H1 (cell line): ENCODE measurements around the gene MPRIP. TPM values are rescaled to one million over a fixed set of nuclear protein-coding genes. Genes with fewer than 3 reads are reported as not detected.

Experiments
- CTCF ChIA-PET: fragments of 300-600 bp; sonication (Branson Sonifier 250); formaldehyde crosslinking; loops from one replicate; lab custom pipeline; 2021; ENCODE audit not compliant: partially characterized antibody; lab: Charles Lee
- POLR2A ChIA-PET: fragments of 300-600 bp; sonication (Branson Sonifier 250); formaldehyde crosslinking; loops from one replicate; lab custom pipeline; 2021; ENCODE audit warnings: inconsistent platforms; ENCODE audit not compliant: partially characterized antibody; lab: Charles Lee
- DNase-seq, 2 experiments: peaks; one replicate each; pipeline versions ENCODE4 v3.0.0 to v3.0.0-alpha.2; 2010 to 2022; ENCODE audit warnings: low spot score in 2 of 2, low read depth in 1 of 2, mixed read lengths in 1 of 2
- FAIRE-seq: peaks from 2 replicates; lab custom pipeline; 2011; peaks lifted over from hg19 to GRCh38; lab: Jason Lieb, UNC
- H2AFZ ChIP-seq: 2 replicates; pipeline ENCODE4 v1.8.1; 2012; ENCODE audit warnings: low read length, inconsistent platforms
- H2AK5ac ChIP-seq: 2 replicates; pipeline ENCODE4 v1.6.1; 2013; ENCODE audit warnings: low read depth, low read length
- H2BK120ac ChIP-seq: replicated peaks from 2 replicates; pipeline ENCODE3; 2013; ENCODE audit warnings: low read depth, low read length, inconsistent platforms
- H2BK12ac ChIP-seq: 2 replicates; pipeline ENCODE4 v1.6.1; 2013; ENCODE audit warnings: low read depth, low read length
- H2BK15ac ChIP-seq: 2 replicates; pipeline ENCODE4 v1.6.1; 2013; ENCODE audit warnings: low read length
- H2BK20ac ChIP-seq: 2 replicates; pipeline ENCODE4 v1.6.1; 2013; ENCODE audit warnings: low read length
- H2BK5ac ChIP-seq: 2 replicates; pipeline ENCODE4 v1.6.1; 2013; ENCODE audit warnings: low read depth, low read length
- H3K14ac ChIP-seq: 2 replicates; pipeline ENCODE4 v1.6.1; 2013; ENCODE audit warnings: inconsistent platforms; ENCODE audit not compliant: insufficient read length
- H3K18ac ChIP-seq: 2 replicates; pipeline ENCODE4 v1.6.1; 2013; ENCODE audit warnings: low read length; ENCODE audit errors: extremely low read depth
- H3K23ac ChIP-seq: 2 replicates; pipeline ENCODE4 v1.6.1; 2013; ENCODE audit warnings: inconsistent platforms; ENCODE audit not compliant: insufficient read length
- H3K23me2 ChIP-seq: 2 replicates; pipeline ENCODE4 v1.6.1; 2013; ENCODE audit warnings: low read depth, low read length
- H3K27ac ChIP-seq: 2 replicates; pipeline ENCODE4 v1.6.1; 2011; ENCODE audit warnings: low read depth, low read length, inconsistent platforms
- H3K27me3 ChIP-seq, 4 experiments: replicated peaks in 1 of 4; 1 replicate in 1 of 4; 2 replicates in 3 of 4; pipeline versions ENCODE4 v1.6.1 to v1.8.1; 2011 to 2013; ENCODE audit warnings: low read length in 3 of 4, mild to moderate bottlenecking in 3 of 4, inconsistent platforms in 2 of 4, mixed read lengths in 2 of 4, moderate library complexity in 1 of 4; ENCODE audit not compliant: control insufficient read depth in 3 of 4, insufficient read depth in 3 of 4; ENCODE audit errors: extremely low read depth in 1 of 4
- H3K36me3 ChIP-seq, 4 experiments: 2 replicates each; pipeline versions ENCODE4 v1.6.1 to v1.8.1; 2011 to 2013; ENCODE audit warnings: mild to moderate bottlenecking in 4 of 4, low read length in 3 of 4, moderate library complexity in 2 of 4, control low read depth in 1 of 4, inconsistent platforms in 1 of 4; ENCODE audit not compliant: insufficient read depth in 4 of 4, control insufficient read depth in 2 of 4
- H3K4ac ChIP-seq: replicated peaks from 2 replicates; pipeline ENCODE3; 2013; ENCODE audit warnings: low read length, low read depth, mixed read lengths, inconsistent platforms; ENCODE audit not compliant: insufficient read length
- H3K4me1 ChIP-seq, 4 experiments: replicated peaks in 1 of 4; 1 replicate in 1 of 4; 2 replicates in 3 of 4; pipeline versions ENCODE4 v1.6.1 to v1.8.1; 2011 to 2013; ENCODE audit warnings: low read length in 3 of 4, inconsistent platforms in 2 of 4, mixed read lengths in 1 of 4; ENCODE audit not compliant: insufficient read depth in 4 of 4, control insufficient read depth in 3 of 4
- H3K4me2 ChIP-seq, 2 experiments: 2 replicates each; pipeline versions ENCODE4 v1.6.1 to v1.8.1; 2011 to 2013; ENCODE audit warnings: low read depth in 2 of 2, low read length in 2 of 2, control low read depth in 1 of 2, inconsistent platforms in 1 of 2, mild to moderate bottlenecking in 1 of 2; ENCODE audit not compliant: insufficient read depth in 1 of 2
- H3K4me3 ChIP-seq, 4 experiments: fragments of 200-600, 300-600 bp in 1 of 4; sonication (generic), shearing (Covaris generic), sonication (Bioruptor Twin) in 1 of 4; 2 replicates each; pipeline versions ENCODE4 v1.5.1 to v1.8.1; 2011 to 2016; ENCODE audit warnings: low read length in 4 of 4, low read depth in 3 of 4, control low read depth in 2 of 4, inconsistent platforms in 2 of 4, mild to moderate bottlenecking in 2 of 4, mixed read lengths in 1 of 4, moderate library complexity in 1 of 4; ENCODE audit not compliant: insufficient read depth in 2 of 4; ENCODE audit errors: extremely low read depth in 1 of 4
- H3K56ac ChIP-seq: replicated peaks from 2 replicates; pipeline ENCODE3; 2013; ENCODE audit warnings: low read depth, mild to moderate bottlenecking, mixed read lengths, low read length, inconsistent platforms; ENCODE audit not compliant: insufficient read length
- H3K79me1 ChIP-seq: 2 replicates; pipeline ENCODE4 v1.6.1; 2013; ENCODE audit warnings: low read depth, low read length, control low read depth
- H3K79me2 ChIP-seq, 2 experiments: 2 replicates each; pipeline versions ENCODE4 v1.6.1 to v1.8.1; 2012 to 2013; ENCODE audit warnings: low read length in 2 of 2, mild to moderate bottlenecking in 2 of 2, inconsistent platforms in 1 of 2; ENCODE audit not compliant: insufficient read depth in 2 of 2, control insufficient read depth in 1 of 2
- H3K9ac ChIP-seq, 4 experiments: replicated peaks in 1 of 4; 1 replicate in 1 of 4; 2 replicates in 3 of 4; pipeline versions ENCODE4 v1.6.1 to v1.8.1; 2011 to 2013; ENCODE audit warnings: low read depth in 3 of 4, low read length in 3 of 4, control low read depth in 2 of 4, mild to moderate bottlenecking in 2 of 4, moderate library complexity in 2 of 4, inconsistent platforms in 1 of 4; ENCODE audit errors: extremely low read depth in 1 of 4
- H3K9me3 ChIP-seq, 2 experiments: 2 replicates each; pipeline versions ENCODE4 v1.6.1 to v1.8.1; 2012 to 2013; ENCODE audit warnings: mild to moderate bottlenecking in 2 of 2, moderate library complexity in 2 of 2, control low read depth in 1 of 2, inconsistent platforms in 1 of 2, low read depth in 1 of 2, low read length in 1 of 2, mixed read lengths in 1 of 2; ENCODE audit not compliant: insufficient read depth in 2 of 2
- H4K20me1 ChIP-seq, 2 experiments: replicated peaks in 1 of 2; 2 replicates each; pipeline versions ENCODE3 to v1.8.1; 2011 to 2013; ENCODE audit warnings: inconsistent platforms in 2 of 2, low read length in 2 of 2, mild to moderate bottlenecking in 1 of 2; ENCODE audit not compliant: insufficient read depth in 2 of 2, control insufficient read depth in 1 of 2
- H4K5ac ChIP-seq: 2 replicates; pipeline ENCODE4 v1.6.1; 2013; ENCODE audit warnings: low read length, low read depth, mixed read lengths, inconsistent platforms; ENCODE audit not compliant: insufficient read length
- H4K8ac ChIP-seq: 2 replicates; pipeline ENCODE4 v1.8.0; 2013; ENCODE audit warnings: mild to moderate bottlenecking, moderate library complexity, low read length, inconsistent platforms; ENCODE audit not compliant: insufficient read depth; ENCODE audit errors: extremely low read depth
- H4K91ac ChIP-seq: replicated peaks from 2 replicates; pipeline ENCODE3; 2013; ENCODE audit warnings: low read length, mixed read lengths, inconsistent platforms; ENCODE audit not compliant: insufficient read length
- CHD1 ChIP-seq: IDR thresholded peaks from 2 replicates; pipeline ENCODE4 v1.6.1; 2012; ENCODE audit warnings: low read depth, low read length, improper control_type of control experiment
- FOSL1 ChIP-seq: IDR thresholded peaks from 2 replicates; pipeline ENCODE4 v1.6.1; 2011; ENCODE audit warnings: mild to moderate bottlenecking, low read depth, low read length, moderate library complexity; ENCODE audit not compliant: insufficient read depth
- GABPA ChIP-seq: IDR thresholded peaks from 2 replicates; pipeline ENCODE4 v1.6.1; 2011; ENCODE audit warnings: mild to moderate bottlenecking, low read length, moderate library complexity, borderline replicate concordance; ENCODE audit not compliant: insufficient read depth
- JUN ChIP-seq: IDR thresholded peaks from 2 replicates; pipeline ENCODE4 v1.6.1; 2011; ENCODE audit warnings: low read depth, mild to moderate bottlenecking, improper control_type of control experiment, low read length
- RBBP5 ChIP-seq: IDR thresholded peaks from 2 replicates; pipeline ENCODE4 v1.7.1; 2012; ENCODE audit warnings: low read depth, mild to moderate bottlenecking, inconsistent platforms, low read length, moderate library complexity, borderline replicate concordance
- SAP30 ChIP-seq: fragments of 300-600 bp; sonication (generic); IDR thresholded peaks from 2 replicates; pipeline ENCODE4 v1.7.1; 2012; ENCODE audit warnings: low read length, moderate library complexity, mild to moderate bottlenecking, inconsistent platforms; ENCODE audit not compliant: insufficient read depth, insufficient replicate concordance
- SIN3A ChIP-seq, 2 experiments: IDR thresholded peaks in 1 of 2; conservative IDR thresholded peaks in 1 of 2; 2 replicates each; pipeline ENCODE4 v1.6.1; 2011 to 2012; ENCODE audit warnings: low read length in 2 of 2, improper control_type of control experiment in 1 of 2, low read depth in 1 of 2, mild to moderate bottlenecking in 1 of 2
- SIRT6 ChIP-seq: IDR thresholded peaks from one replicate; pipeline ENCODE4 v1.7.1; 2012; ENCODE audit warnings: low read length, inconsistent platforms
- SP4 ChIP-seq: IDR thresholded peaks from 2 replicates; pipeline ENCODE4 v1.6.1; 2012; ENCODE audit warnings: low read length, inconsistent platforms
- SUZ12 ChIP-seq: fragments of 200-600 bp; sonication (generic); IDR thresholded peaks from 2 replicates; pipeline ENCODE4 v1.6.1; 2012; ENCODE audit warnings: mild to moderate bottlenecking, inconsistent platforms, low read length, moderate library complexity, mixed read lengths
- TAF7 ChIP-seq: optimal IDR thresholded peaks from 2 replicates; pipeline ENCODE3; 2011; ENCODE audit warnings: low read depth, mild to moderate bottlenecking, inconsistent platforms, low read length, moderate library complexity, borderline replicate concordance
- WGBS, 2 experiments: shearing (Covaris generic) in 1 of 2; methylation state at CpG; one replicate each; pipeline versions ENCODE4 v1.1.6 to v1.1.7; 2013 to 2015; ENCODE audit warnings: low lambda C conversion rate in 2 of 2, mixed read lengths in 2 of 2, inconsistent platforms in 1 of 2, low coverage in 1 of 2, missing lambda C conversion rate in 1 of 2; ENCODE audit not compliant: insufficient replicate concordance in 2 of 2, insufficient coverage in 1 of 2, insufficient read length in 1 of 2; ENCODE audit errors: extremely low coverage in 1 of 2, missing lambda C conversion rate in 1 of 2; 5-methylcytosine and 5-hydroxymethylcytosine counted together
- polyA plus RNA-seq, 7 experiments: library from polyadenylated mRNA; depleted of rRNA in 3 of 7; stranded (reverse) in 5 of 7; unstranded in 2 of 7; fragments of >200 nt in 5 of 7; fragments of 200-250 nt in 2 of 7; gene quantifications; 1 replicate in 5 of 7; 2 replicates in 1 of 7; 4 replicates in 1 of 7; pipeline versions ENCODE4 v1.2.1 to v1.2.3, GENCODE V29; 2011 to 2013; ENCODE audit warnings: missing spikeins in 2 of 7, mixed read lengths in 2 of 7
- total RNA-seq: library from RNA; stranded (reverse); fragmentation: NEBNext Ultra II Directional; extraction: Animal tissue kit (Norgen Biotek cat#: 25700); gene quantifications from 2 replicates; pipeline ENCODE4 v1.2.1, GENCODE V29; 2021

The MPRIP gene
- total and polyA plus RNA-seq, 2 of the 8 experiments (the other 6 are each of a cell fraction or from before 2014, with no cell fraction given) = 48.6 to 146 TPM

DNA sequence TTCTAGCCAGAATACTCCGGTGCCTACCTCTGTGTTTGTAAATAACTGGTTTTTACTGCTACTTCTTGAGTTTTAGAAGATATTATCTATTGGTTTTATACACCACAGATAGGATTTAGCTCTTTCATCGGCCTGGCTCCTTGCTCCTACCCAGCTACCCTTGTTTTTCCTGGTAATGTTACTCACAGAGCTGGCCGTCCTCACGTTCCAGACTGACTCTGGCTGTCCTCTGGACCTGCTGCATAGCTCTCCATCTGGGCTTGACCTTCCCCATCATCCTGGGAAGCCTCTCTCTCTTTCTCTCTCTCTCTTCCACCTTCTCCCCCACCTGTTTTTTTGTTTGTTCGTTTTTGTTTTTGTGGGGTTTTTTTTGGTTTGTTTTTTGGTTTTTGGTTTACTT, 51.5 kb downstream of the MPRIP start:
- Histone ChIP-seq H3K4ac (no peak overlapping the region), H2BK20ac (no peak overlapping the region), H3K27me3 (no peaks in the 10 kb centered on the region), H3K4me1 (peaks cover 9 to 37% (median 19%) of the 10 kb centered on the region in 4 experiments), H2BK12ac (no peak overlapping the region), H4K20me1 (peaks cover under 1 to 3% of the 10 kb centered on the region in 2 experiments), H3K9ac (no peak overlapping the region), H3K18ac (no peak overlapping the region; the same call in 1 of the 2 replicates), H3K23me2 (no peaks in the 10 kb centered on the region), H3K4me2 (no peak overlapping the region), H2AK5ac (no peak overlapping the region), H3K79me1 (peaks cover 12% of the 10 kb centered on the region), H3K27ac (no peak overlapping the region), H4K91ac (no peak overlapping the region), H3K4me3 (no peak overlapping the region), H3K9me3 (no peaks in the 10 kb centered on the region), H3K14ac (no peak overlapping the region), H4K5ac (no peak overlapping the region), H3K56ac (no peak overlapping the region), H2AFZ (no peak overlapping the region), H2BK5ac (peak overlapping the region; percentile 32; the same call in 1 of the 2 replicates), H3K23ac (no peak overlapping the region), H3K79me2 (peaks cover 0 to 23% of the 10 kb centered on the region in 2 experiments; a peak in 1 of 4 replicates), H4K8ac (no peak overlapping the region), H2BK15ac (no peak overlapping the region), H3K36me3 (no peaks in the 10 kb centered on the region; a peak in 1 of 8 replicates), H2BK120ac (no peak overlapping the region)
- WGBS, 2 experiments = 83% methylated on average over 5 of the region's 5 CpGs; no CpG with 5 or more reads in 1 of the 2 experiments
- DNase-seq = no peak
- no peak for FAIRE-seq
- TF ChIP-seq RBBP5 (no peak), JUN (no peak), GABPA (no peak), SAP30 (no peak), CHD1 (no peak), FOSL1 (no peak), SIRT6 (no peak), SIN3A (conservative IDR thresholded peaks at IDR 0.05 in 1 of 2, IDR thresholded peaks at IDR 0.05 in 1 of 2; ENCODE audit: low read depth in 1 of 2, low read length in 2 of 2) (no peak), SUZ12 (no peak), TAF7 (no peak), SP4 (no peak)
- POLR2A ChIA-PET = interaction anchor here (1.0 to 1.3 kb wide), 2 partner anchors 17 to 33 kb away, joined by 3 read pairs; no protein-coding TSS in a partner anchor
- CTCF ChIA-PET = interaction anchor here (0.7 to 1.5 kb wide), 4 partner anchors 9 to 47 kb away, joined by 3 to 6 read pairs (median 4); no protein-coding TSS in a partner anchor
